Endothelial cell of umbilical vein (primary cell): ENCODE results near the gene OR6K3. TPM values are rescaled to one million over a fixed set of nuclear protein-coding genes. Genes with fewer than 3 reads are reported as not detected.
"Not testable (repeated sequence)": the region's sequence is repeated elsewhere in the genome, so short reads cannot be mapped to it uniquely, and the experiment has no call there.

Experiments used
- BruUV-seq: library from RNA; stranded (reverse); fragments of 400-500 nt; replicated peaks from 2 replicates; lab custom pipeline; 2021; lab: Mats Ljungman, UMichigan
- CTCF ChIA-PET: fragments of 300-600, 350-600 bp; sonication (Branson Sonifier 250); formaldehyde crosslinking; loops from one replicate; lab custom pipeline; 2021; ENCODE audit warnings: antibody characterized with exemption, inconsistent platforms; lab: Charles Lee
- POLR2A ChIA-PET: fragments of 300-600, 350-600 bp; sonication (Branson Sonifier 250); formaldehyde crosslinking; loops from one replicate; lab custom pipeline; 2021; ENCODE audit warnings: antibody characterized with exemption, inconsistent platforms; lab: Charles Lee
- DNase-seq: peaks from one replicate; pipeline ENCODE4 v3.0.0-alpha.2; 2011; ENCODE audit warnings: low read depth, low spot score
- FAIRE-seq: peaks from 2 replicates; lab custom pipeline; 2011; peaks lifted over from hg19 to GRCh38; lab: Jason Lieb, UNC
- H2AFZ ChIP-seq: 2 replicates; pipeline ENCODE4 v1.6.0; 2012; ENCODE audit warnings: low read depth, low read length, control low read depth, inconsistent platforms
- H3K27ac ChIP-seq: 2 replicates; pipeline ENCODE4 v1.5.1; 2011; ENCODE audit warnings: low read depth, mild to moderate bottlenecking, control low read depth, low read length, moderate library complexity; ENCODE audit not compliant: insufficient read depth
- H3K27me3 ChIP-seq, 2 experiments: 2 replicates each; pipeline versions ENCODE4 v1.6.0 to v1.6.1; 2011; ENCODE audit warnings: low read length in 2 of 2, mixed read lengths in 1 of 2; ENCODE audit not compliant: control insufficient read depth in 2 of 2, insufficient read depth in 2 of 2
- H3K36me3 ChIP-seq, 2 experiments: 2 replicates in 1 of 2; 3 replicates in 1 of 2; pipeline ENCODE4 v1.5.1; 2011; ENCODE audit warnings: low read length in 2 of 2, mild to moderate bottlenecking in 1 of 2, moderate library complexity in 1 of 2; ENCODE audit not compliant: control insufficient read depth in 2 of 2, insufficient read depth in 2 of 2; ENCODE audit errors: extremely low read depth in 1 of 2
- H3K4me1 ChIP-seq: 3 replicates; pipeline ENCODE4 v1.5.1; 2011; ENCODE audit warnings: mild to moderate bottlenecking, low read length; ENCODE audit not compliant: control insufficient read depth, insufficient read depth; ENCODE audit errors: extremely low read depth
- H3K4me2 ChIP-seq: 2 replicates; pipeline ENCODE4 v1.6.1; 2011; ENCODE audit warnings: low read length, control low read depth, mixed read lengths; ENCODE audit not compliant: insufficient read depth
- H3K4me3 ChIP-seq, 3 experiments: fragments of 200-600 bp in 1 of 3; sonication (generic), shearing (Covaris generic) in 1 of 3; replicated peaks in 1 of 3; 2 replicates each; pipeline ENCODE4 v1.5.1; 2011 to 2016; ENCODE audit warnings: control low read depth in 3 of 3, low read length in 3 of 3, mild to moderate bottlenecking in 2 of 3, inconsistent platforms in 1 of 3, low read depth in 1 of 3, moderate library complexity in 1 of 3; ENCODE audit not compliant: insufficient read depth in 1 of 3
- H3K79me2 ChIP-seq: 2 replicates; pipeline ENCODE4 v1.6.0; 2012; ENCODE audit warnings: low read length, inconsistent platforms; ENCODE audit not compliant: control insufficient read depth, insufficient read depth
- H3K9ac ChIP-seq: replicated peaks from 2 replicates; pipeline ENCODE3; 2011; ENCODE audit warnings: low read length, control low read depth; ENCODE audit not compliant: insufficient read depth; ENCODE audit errors: extremely low read depth
- H3K9me1 ChIP-seq: replicated peaks from 3 replicates; pipeline ENCODE4 v1.6.0; 2011; ENCODE audit warnings: mild to moderate bottlenecking, low read length; ENCODE audit not compliant: control insufficient read depth, insufficient read depth; ENCODE audit errors: extremely low read depth
- H3K9me3 ChIP-seq: replicated peaks from 2 replicates; pipeline ENCODE4 v1.5.1; 2012; ENCODE audit warnings: low read length, inconsistent platforms; ENCODE audit not compliant: control insufficient read depth, insufficient read depth
- H4K20me1 ChIP-seq: replicated peaks from 2 replicates; pipeline ENCODE3; 2011; ENCODE audit warnings: mild to moderate bottlenecking, low read length; ENCODE audit not compliant: control insufficient read depth, insufficient read depth; ENCODE audit errors: extremely low read depth
- EZH2 ChIP-seq: IDR thresholded peaks from 2 replicates; pipeline ENCODE4 v1.6.1; 2012; ENCODE audit warnings: borderline replicate concordance, low read depth, mild to moderate bottlenecking, moderate library complexity, low read length, inconsistent platforms; ENCODE audit not compliant: severe bottlenecking
- FOS ChIP-seq: IDR thresholded peaks from 2 replicates; pipeline ENCODE4 v1.6.1; 2011; ENCODE audit warnings: mild to moderate bottlenecking, low read length, moderate library complexity, borderline replicate concordance; ENCODE audit not compliant: insufficient read depth
- GATA2 ChIP-seq: IDR thresholded peaks from 2 replicates; pipeline ENCODE4 v1.7.0; 2011; ENCODE audit warnings: low read depth, mild to moderate bottlenecking, moderate library complexity, mixed read lengths, low read length; ENCODE audit not compliant: insufficient read length, insufficient read depth
- POLR2AphosphoS5 ChIP-seq: IDR thresholded peaks from 2 replicates; pipeline ENCODE4 v1.6.1; 2012; ENCODE audit warnings: low read depth, mild to moderate bottlenecking, control low read depth, low read length, moderate library complexity; ENCODE audit not compliant: insufficient read depth
- dilution Hi-C: fragments of 300-500 bp; cut with MboI; formaldehyde crosslinking; loops from one replicate; pipeline ENCODE4 v1.15.0; 2019; ENCODE audit warnings: low sequenced_read_pairs; ENCODE audit not compliant: extremely low pct_ligation_motif_present
- intact Hi-C: fragments of 100-400 bp; cut with micrococcal nuclease; formaldehyde crosslinking; loops from one replicate; pipeline ENCODE4 v1.10.0; 2022
- polyA plus RNA-seq, 4 experiments: library from polyadenylated mRNA; depleted of rRNA in 3 of 4; stranded (reverse) in 3 of 4; unstranded in 1 of 4; fragments of >200 nt; gene quantifications; 2 replicates each; pipeline versions ENCODE4 v1.2.1 to v1.2.3, GENCODE V29; 2011 to 2012; ENCODE audit warnings: missing spikeins in 1 of 4
- total RNA-seq: library from RNA; stranded (reverse); gene quantifications from 2 replicates; pipeline ENCODE4 v1.2.3, GENCODE V29; 2021

Gene OR6K3
- total and polyA plus RNA-seq, 2 donors (not counting 3 experiments of a cell fraction or from before 2014, with no cell fraction given): not detected

GRCh38 chr1:158689110-158689509 lies 31.4 kb downstream of the OR6K3 start:
- H3K4me1 ChIP-seq: no peaks in the 10 kb centered on the region
- no peak overlapping the region for H3K4me3 ChIP-seq
- CTCF ChIA-PET: no interaction called here
- TF ChIP-seq GATA2 (no peak), POLR2AphosphoS5 (no peak), EZH2 (no peak), FOS (no peak)
- H3K36me3 ChIP-seq: no peaks in the 10 kb centered on the region
- intact Hi-C loops (no loop called here), dilution Hi-C loops (no loop called here)
- FAIRE-seq: no peak
- no TSS peak for BruUV-seq
- no peaks in the 10 kb centered on the region for H3K79me2 ChIP-seq
- H3K4me2 ChIP-seq: no peak overlapping the region
- H3K27me3 ChIP-seq: no peaks in the 10 kb centered on the region
- no peak overlapping the region for H3K27ac ChIP-seq
- DNase-seq: no peak
- no peak overlapping the region for H3K9ac ChIP-seq
- H3K9me1 ChIP-seq: no peaks in the 10 kb centered on the region
- H2AFZ ChIP-seq: no peak overlapping the region
- POLR2A ChIA-PET: no interaction called here
- no peaks in the 10 kb centered on the region for H4K20me1 ChIP-seq
- H3K9me3 ChIP-seq: no peaks in the 10 kb centered on the region

- H3K9ac ChIP-seq, H3K9me3 ChIP-seq, dilution Hi-C loops, H4K20me1 ChIP-seq, H3K4me3 ChIP-seq, DNase-seq, H3K4me1 ChIP-seq, H3K9me1 ChIP-seq, H2AFZ ChIP-seq, intact Hi-C loops, H3K36me3 ChIP-seq, H3K27me3 ChIP-seq, H3K79me2 ChIP-seq, H3K4me2 ChIP-seq, FAIRE-seq, BruUV-seq, CTCF ChIA-PET, POLR2A ChIA-PET, H3K27ac ChIP-seq: not testable (repeated sequence)
These were observed 32.2 kb downstream of the OR6K3 start for GRCh38 chr1:158688343-158688742.
